ENCODE measurements around the gene SLF1.
"Not testable (repeated sequence)": the region's sequence is repeated elsewhere in the genome, so short reads cannot be mapped to it uniquely, and the experiment has no call there.

SLF1 gene

GRCh38 chr5:94618493-94619328, at the start of gene SLF1, which contains the start of gene KIAA0825:
Gene SLF1, plus strand, starts transcription at chr5:94618669. Its CDS starts 10,142 bp downstream, at chr5:94628811.
Gene KIAA0825, minus strand, starts transcription at chr5:94618604. Its CDS starts 81,478 bp downstream, at chr5:94537126.
- H3K4me1 ChIP-seq (ENCODE audit: insufficient read depth, low read length), result peaks cover 43% of the 10 kb centered on the region
- H2AFZ ChIP-seq (ENCODE audit: low read depth, low read length), result peak within 1 kb of the TSS; percentile 97
- peaks cover 62% of the 10 kb centered on the region for H3K79me2 ChIP-seq (ENCODE audit: insufficient read depth, low read length)
- ATAC-seq (ENCODE audit: insufficient read depth, low read depth), result peak; percentile 90
- H3K9ac ChIP-seq (ENCODE audit: low read depth, low read length), result peak within 1 kb of the TSS; percentile 76
- DNase-seq, result peak; percentile 87
- no peaks in the 10 kb centered on the region for H3K36me3 ChIP-seq (ENCODE audit: insufficient read depth, low read length)
- H3K4me3 ChIP-seq (ENCODE audit: low read depth in 1 of 2, low read length in 2 of 2), result peak within 1 kb of the TSS; percentile 71 to 94
- no peaks in the 10 kb centered on the region for H3K27me3 ChIP-seq (ENCODE audit: insufficient read depth, low read length, poor library complexity)
- H3K4me2 ChIP-seq (ENCODE audit: insufficient read depth, low read length), result peak within 1 kb of the TSS; percentile 66
- H4K20me1 ChIP-seq (ENCODE audit: insufficient read depth, low read length), result peaks cover 21% of the 10 kb centered on the region; the same call in 1 of the 2 replicates
- H3K27ac ChIP-seq (ENCODE audit: low read length), result peak within 1 kb of the TSS; percentile 88
- TF ChIP-seq EZH2 (IDR thresholded peaks at IDR 0.05; ENCODE audit: borderline replicate concordance, low read depth, low read length, severe bottlenecking) (no peak), CTCF (IDR thresholded peaks at IDR 0.05; ENCODE audit: borderline replicate concordance, extremely low read depth, low read length, poor library complexity, severe bottlenecking) (peak; percentile 14)
- no peaks in the 10 kb centered on the region for H3K9me3 ChIP-seq (ENCODE audit: insufficient read depth, low read length, severe bottlenecking)

DNA sequence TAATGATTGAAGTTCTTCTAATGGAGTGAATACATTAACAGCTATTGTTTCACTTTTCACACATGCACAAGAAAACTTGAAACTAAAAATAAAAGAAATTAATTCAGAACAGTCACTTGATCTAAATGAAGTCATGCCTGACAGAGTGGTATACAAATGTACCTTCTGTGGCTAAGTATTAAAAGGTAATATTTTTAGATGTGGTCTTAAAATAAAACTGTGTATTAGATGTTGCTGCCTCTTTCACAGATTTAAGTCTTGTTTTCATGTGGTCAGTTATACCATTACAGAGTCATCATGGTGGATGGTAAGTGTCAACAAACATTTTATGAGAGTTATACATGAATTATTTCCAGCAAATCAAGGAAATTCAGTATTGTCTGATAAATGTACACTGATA, 47.1 kb upstream of the SLF1 start:
- no peak overlapping the region for H3K9ac ChIP-seq (ENCODE audit: low read depth, low read length)
- no peaks in the 10 kb centered on the region for H4K20me1 ChIP-seq (ENCODE audit: insufficient read depth, low read length)
- no peaks in the 10 kb centered on the region for H3K36me3 ChIP-seq (ENCODE audit: insufficient read depth, low read length)
- TF ChIP-seq CTCF (IDR thresholded peaks at IDR 0.05; ENCODE audit: borderline replicate concordance, extremely low read depth, low read length, poor library complexity, severe bottlenecking), result no peak
- no peak for TF ChIP-seq EZH2 (IDR thresholded peaks at IDR 0.05; ENCODE audit: borderline replicate concordance, low read depth, low read length, severe bottlenecking)
- no peak overlapping the region for H2AFZ ChIP-seq (ENCODE audit: low read depth, low read length)
- H3K4me2 ChIP-seq (ENCODE audit: insufficient read depth, low read length), result no peak overlapping the region
- no peak for ATAC-seq (ENCODE audit: insufficient read depth, low read depth)
- no peak overlapping the region for H3K27ac ChIP-seq (ENCODE audit: low read length)
- no peaks in the 10 kb centered on the region for H3K27me3 ChIP-seq (ENCODE audit: insufficient read depth, low read length, poor library complexity)
- no peaks in the 10 kb centered on the region for H3K79me2 ChIP-seq (ENCODE audit: insufficient read depth, low read length)
- no peak overlapping the region for H3K4me3 ChIP-seq (ENCODE audit: low read depth in 1 of 2, low read length in 2 of 2)
- H3K4me1 ChIP-seq (ENCODE audit: insufficient read depth, low read length), result no peaks in the 10 kb centered on the region
- no peak for DNase-seq
- no peaks in the 10 kb centered on the region for H3K9me3 ChIP-seq (ENCODE audit: insufficient read depth, low read length, severe bottlenecking)

DNA sequence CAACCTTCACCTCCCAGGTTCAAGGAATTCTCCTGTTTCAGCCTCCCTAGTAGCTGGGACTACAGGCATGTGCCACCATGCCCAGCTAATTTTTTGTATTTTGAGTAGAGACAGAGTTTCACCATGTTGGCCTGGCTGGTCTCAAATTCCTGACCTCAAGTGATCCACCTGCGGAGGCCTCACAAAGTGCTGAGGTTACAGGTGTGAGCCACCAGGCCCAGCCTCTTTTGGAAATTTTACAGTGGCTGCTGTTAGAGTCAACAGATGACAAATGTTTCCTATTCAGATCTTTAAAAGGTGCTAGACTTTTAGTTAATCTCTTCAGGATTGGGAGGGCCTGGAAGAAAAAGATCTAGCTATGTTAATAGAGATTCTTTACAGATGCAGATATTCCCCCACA, 45.1 kb upstream of the SLF1 start:
- not testable (repeated sequence) for DNase-seq; H3K27me3 ChIP-seq (ENCODE audit: insufficient read depth, low read length, poor library complexity); H3K79me2 ChIP-seq (ENCODE audit: insufficient read depth, low read length); H3K9me3 ChIP-seq (ENCODE audit: insufficient read depth, low read length, severe bottlenecking); H2AFZ ChIP-seq (ENCODE audit: low read depth, low read length); H4K20me1 ChIP-seq (ENCODE audit: insufficient read depth, low read length); H3K4me3 ChIP-seq (ENCODE audit: low read depth in 1 of 2, low read length in 2 of 2); H3K27ac ChIP-seq (ENCODE audit: low read length); H3K9ac ChIP-seq (ENCODE audit: low read depth, low read length); ATAC-seq (ENCODE audit: insufficient read depth, low read depth); H3K4me2 ChIP-seq (ENCODE audit: insufficient read depth, low read length); H3K36me3 ChIP-seq (ENCODE audit: insufficient read depth, low read length)
- H3K4me1 ChIP-seq (ENCODE audit: insufficient read depth, low read length), result peaks cover 11% of the 10 kb centered on the region; the same call in 1 of the 2 replicates

GRCh38 chr5:94575196-94575595, 43.3 kb upstream of the SLF1 start:
- H3K4me1 ChIP-seq (ENCODE audit: insufficient read depth, low read length), result peaks cover 15% of the 10 kb centered on the region; the same call in 1 of the 2 replicates
- no peak overlapping the region for H3K4me3 ChIP-seq (ENCODE audit: low read depth in 1 of 2, low read length in 2 of 2)
- no peaks in the 10 kb centered on the region for H4K20me1 ChIP-seq (ENCODE audit: insufficient read depth, low read length)
- no peak for DNase-seq
- H3K9me3 ChIP-seq (ENCODE audit: insufficient read depth, low read length, severe bottlenecking), result no peaks in the 10 kb centered on the region
- no peak overlapping the region for H3K9ac ChIP-seq (ENCODE audit: low read depth, low read length)
- H3K4me2 ChIP-seq (ENCODE audit: insufficient read depth, low read length), result no peak overlapping the region
- TF ChIP-seq EZH2 (IDR thresholded peaks at IDR 0.05; ENCODE audit: borderline replicate concordance, low read depth, low read length, severe bottlenecking), result no peak
- TF ChIP-seq CTCF (IDR thresholded peaks at IDR 0.05; ENCODE audit: borderline replicate concordance, extremely low read depth, low read length, poor library complexity, severe bottlenecking), result no peak
- H2AFZ ChIP-seq (ENCODE audit: low read depth, low read length), result no peak overlapping the region
- no peak for ATAC-seq (ENCODE audit: insufficient read depth, low read depth)
- no peaks in the 10 kb centered on the region for H3K79me2 ChIP-seq (ENCODE audit: insufficient read depth, low read length)
- no peak overlapping the region for H3K27ac ChIP-seq (ENCODE audit: low read length)
- H3K27me3 ChIP-seq (ENCODE audit: insufficient read depth, low read length, poor library complexity), result no peaks in the 10 kb centered on the region
- no peaks in the 10 kb centered on the region for H3K36me3 ChIP-seq (ENCODE audit: insufficient read depth, low read length)

Measured in DND-41 (cell line).